ENCODE measurements around the gene SLC16A9. TPM values are rescaled to one million over a fixed set of nuclear protein-coding genes. Genes with fewer than 3 reads are reported as not detected.
"Not testable (repeated sequence)": the region's sequence is repeated elsewhere in the genome, so short reads cannot be mapped to it uniquely, and the experiment has no call there.

SLC16A9 gene
- total RNA-seq, 1 experiment from 2014 or later, result not detected

DNA sequence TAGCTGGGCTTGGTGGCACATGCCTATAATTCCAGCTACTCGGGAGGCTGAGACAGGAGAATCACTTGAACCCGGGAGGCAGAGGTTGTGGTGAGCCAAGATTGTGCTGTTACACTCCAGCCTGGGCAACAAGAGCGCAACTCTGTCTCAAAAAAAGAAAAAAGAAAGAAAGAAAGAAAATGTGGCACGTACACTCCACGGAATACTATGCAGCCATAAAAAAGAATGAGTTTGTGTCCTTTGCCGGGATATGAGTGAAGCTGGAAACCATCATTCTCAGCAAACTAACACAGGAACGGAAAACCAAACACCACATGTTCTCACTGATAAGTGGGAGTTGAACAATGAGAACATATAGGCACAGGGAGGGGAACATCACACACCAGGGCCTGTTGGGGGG, 46.4 kb downstream of the SLC16A9 start:
- not testable (repeated sequence) for DNase-seq; H3K27me3 ChIP-seq (ENCODE audit: low read length); H3K36me3 ChIP-seq (ENCODE audit: insufficient read depth, low read length); H4K20me1 ChIP-seq (ENCODE audit: insufficient read depth, low read depth, low read length); H3K9me3 ChIP-seq (ENCODE audit: low read length); H3K4me2 ChIP-seq (ENCODE audit: low read depth, low read length, poor library complexity, severe bottlenecking); H2AFZ ChIP-seq (ENCODE audit: low read length); H3K4me1 ChIP-seq (ENCODE audit: low read length); H3K9me2 ChIP-seq (replicated peaks; ENCODE audit: insufficient read depth, low read length); H3K4me3 ChIP-seq (ENCODE audit: low read length); H3K9ac ChIP-seq (ENCODE audit: low read length); H3K79me2 ChIP-seq (ENCODE audit: low read length); H3K27ac ChIP-seq (ENCODE audit: low read length)

DNA sequence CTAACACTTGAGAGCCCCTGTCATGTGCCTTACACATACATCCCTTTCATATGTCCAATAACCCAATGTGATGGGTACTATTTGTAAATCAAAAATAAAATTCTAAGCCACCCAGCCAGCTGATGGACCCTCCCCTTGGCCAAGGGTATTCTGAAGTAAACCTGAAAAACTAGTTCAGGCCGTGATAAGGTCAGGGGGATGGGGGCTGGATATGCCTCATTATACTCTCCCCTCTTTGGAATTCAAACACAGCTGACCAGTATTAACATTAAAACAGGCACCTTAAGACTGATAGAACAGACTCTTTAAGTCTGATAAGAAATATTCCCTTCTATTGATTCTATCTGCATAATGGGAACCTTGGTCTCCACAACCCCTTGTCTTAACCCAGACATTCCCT, 51.9 kb downstream of the SLC16A9 start:
- Histone ChIP-seq H3K9ac (ENCODE audit: low read length) (no peak overlapping the region), H3K9me3 (ENCODE audit: low read length) (no peaks in the 10 kb centered on the region), H3K4me1 (ENCODE audit: low read length) (no peaks in the 10 kb centered on the region), H3K4me2 (ENCODE audit: low read depth, low read length, poor library complexity, severe bottlenecking) (no peak overlapping the region), H3K36me3 (ENCODE audit: insufficient read depth, low read length) (no peaks in the 10 kb centered on the region), H3K79me2 (ENCODE audit: low read length) (no peaks in the 10 kb centered on the region), H3K9me2 (replicated peaks; ENCODE audit: insufficient read depth, low read length) (no peaks in the 10 kb centered on the region), H4K20me1 (ENCODE audit: insufficient read depth, low read depth, low read length) (no peaks in the 10 kb centered on the region), H2AFZ (ENCODE audit: low read length) (no peak overlapping the region), H3K27me3 (ENCODE audit: low read length) (no peaks in the 10 kb centered on the region), H3K27ac (ENCODE audit: low read length) (no peak overlapping the region), H3K4me3 (ENCODE audit: low read length) (no peak overlapping the region)
- no peak for DNase-seq

DNA sequence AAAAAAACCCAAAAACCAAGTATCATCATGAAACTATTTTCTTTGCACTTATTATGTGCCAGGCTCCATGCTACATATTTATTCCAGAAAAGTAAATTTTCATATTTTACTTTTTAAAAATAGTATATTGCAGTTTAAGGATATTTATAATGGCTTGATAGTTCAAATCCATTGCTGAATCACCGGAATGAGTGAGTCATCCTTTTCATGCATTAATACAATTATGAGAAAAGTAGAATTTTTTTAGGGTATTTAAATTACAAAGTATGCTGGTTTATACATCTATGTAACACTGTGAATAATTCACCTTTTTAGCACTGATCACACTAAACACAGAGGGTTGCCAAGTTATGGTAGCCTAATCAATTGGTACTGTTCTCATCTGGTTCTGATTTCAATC, 54.3 kb downstream of the SLC16A9 start:
- no peaks in the 10 kb centered on the region for H3K79me2 ChIP-seq (ENCODE audit: low read length)
- H3K27me3 ChIP-seq (ENCODE audit: low read length), result no peaks in the 10 kb centered on the region
- H3K9ac ChIP-seq (ENCODE audit: low read length), result no peak overlapping the region
- H2AFZ ChIP-seq (ENCODE audit: low read length), result no peak overlapping the region
- H3K9me3 ChIP-seq (ENCODE audit: low read length), result no peaks in the 10 kb centered on the region
- no peak overlapping the region for H3K27ac ChIP-seq (ENCODE audit: low read length)
- no peaks in the 10 kb centered on the region for H4K20me1 ChIP-seq (ENCODE audit: insufficient read depth, low read depth, low read length)
- no peaks in the 10 kb centered on the region for H3K36me3 ChIP-seq (ENCODE audit: insufficient read depth, low read length)
- H3K9me2 ChIP-seq (replicated peaks; ENCODE audit: insufficient read depth, low read length), result no peaks in the 10 kb centered on the region
- no peaks in the 10 kb centered on the region for H3K4me1 ChIP-seq (ENCODE audit: low read length)
- no peak overlapping the region for H3K4me3 ChIP-seq (ENCODE audit: low read length)
- no peak for DNase-seq
- no peak overlapping the region for H3K4me2 ChIP-seq (ENCODE audit: low read depth, low read length, poor library complexity, severe bottlenecking)

DNA sequence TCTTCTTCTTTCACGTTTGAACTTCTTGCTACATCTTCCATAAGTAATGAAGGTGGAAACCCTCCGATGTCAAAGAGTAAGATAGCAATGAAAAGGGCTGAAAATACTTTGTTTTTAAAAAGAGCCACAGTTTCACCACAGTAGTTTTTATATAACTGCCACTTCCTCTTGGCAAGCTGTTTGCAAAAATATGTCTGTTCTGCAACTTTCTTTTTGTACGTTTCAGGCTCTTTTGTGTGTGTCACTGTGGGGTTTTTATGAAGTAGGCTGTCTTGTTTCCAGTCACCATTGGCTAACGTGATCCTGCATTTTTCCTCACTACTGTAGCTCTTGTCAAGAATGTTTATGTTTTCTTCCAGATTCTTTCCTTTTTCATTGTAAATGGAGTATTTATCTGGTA, 55.6 kb downstream of the SLC16A9 start:
- no peak for DNase-seq
- H4K20me1 ChIP-seq (ENCODE audit: insufficient read depth, low read depth, low read length), result no peaks in the 10 kb centered on the region
- no peaks in the 10 kb centered on the region for H3K9me2 ChIP-seq (replicated peaks; ENCODE audit: insufficient read depth, low read length)
- no peaks in the 10 kb centered on the region for H3K9me3 ChIP-seq (ENCODE audit: low read length)
- H3K79me2 ChIP-seq (ENCODE audit: low read length), result no peaks in the 10 kb centered on the region
- no peak overlapping the region for H3K4me3 ChIP-seq (ENCODE audit: low read length)
- peak overlapping the region; percentile 67; the same call in 1 of the 2 replicates for H2AFZ ChIP-seq (ENCODE audit: low read length)
- no peaks in the 10 kb centered on the region for H3K27me3 ChIP-seq (ENCODE audit: low read length)
- no peak overlapping the region for H3K27ac ChIP-seq (ENCODE audit: low read length)
- H3K9ac ChIP-seq (ENCODE audit: low read length), result no peak overlapping the region
- H3K4me2 ChIP-seq (ENCODE audit: low read depth, low read length, poor library complexity, severe bottlenecking), result no peak overlapping the region
- no peaks in the 10 kb centered on the region for H3K4me1 ChIP-seq (ENCODE audit: low read length)
- H3K36me3 ChIP-seq (ENCODE audit: insufficient read depth, low read length), result no peaks in the 10 kb centered on the region

DNA sequence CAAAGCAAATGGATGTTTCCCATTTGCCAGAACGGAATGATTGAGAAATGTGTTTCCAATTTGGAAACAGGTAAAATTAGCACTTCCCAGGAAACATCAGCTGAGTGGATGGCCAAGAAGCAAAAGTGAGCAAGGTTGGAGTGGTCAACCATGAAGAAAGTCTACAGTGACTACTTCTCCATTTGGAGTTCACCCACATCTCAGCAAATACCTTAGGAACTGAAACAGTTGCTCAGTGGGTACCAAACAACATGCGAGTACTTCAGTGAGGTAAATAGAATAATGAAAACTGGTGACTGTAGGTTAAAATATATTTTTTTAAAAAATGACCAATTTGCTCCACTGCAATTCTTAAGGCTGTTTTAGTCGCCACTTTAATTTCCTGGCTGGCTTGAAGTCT, 57.7 kb downstream of the SLC16A9 start:
- Histone ChIP-seq H3K27me3 (ENCODE audit: low read length) (no peaks in the 10 kb centered on the region), H3K36me3 (ENCODE audit: insufficient read depth, low read length) (no peaks in the 10 kb centered on the region), H3K9me3 (ENCODE audit: low read length) (no peaks in the 10 kb centered on the region), H3K79me2 (ENCODE audit: low read length) (no peaks in the 10 kb centered on the region), H3K9ac (ENCODE audit: low read length) (no peak overlapping the region), H3K27ac (ENCODE audit: low read length) (no peak overlapping the region), H3K4me1 (ENCODE audit: low read length) (no peaks in the 10 kb centered on the region), H3K4me3 (ENCODE audit: low read length) (no peak overlapping the region), H4K20me1 (ENCODE audit: insufficient read depth, low read depth, low read length) (no peaks in the 10 kb centered on the region), H3K4me2 (ENCODE audit: low read depth, low read length, poor library complexity, severe bottlenecking) (no peak overlapping the region), H3K9me2 (replicated peaks; ENCODE audit: insufficient read depth, low read length) (no peaks in the 10 kb centered on the region), H2AFZ (ENCODE audit: low read length) (no peak overlapping the region)
- DNase-seq, result no peak

DNA sequence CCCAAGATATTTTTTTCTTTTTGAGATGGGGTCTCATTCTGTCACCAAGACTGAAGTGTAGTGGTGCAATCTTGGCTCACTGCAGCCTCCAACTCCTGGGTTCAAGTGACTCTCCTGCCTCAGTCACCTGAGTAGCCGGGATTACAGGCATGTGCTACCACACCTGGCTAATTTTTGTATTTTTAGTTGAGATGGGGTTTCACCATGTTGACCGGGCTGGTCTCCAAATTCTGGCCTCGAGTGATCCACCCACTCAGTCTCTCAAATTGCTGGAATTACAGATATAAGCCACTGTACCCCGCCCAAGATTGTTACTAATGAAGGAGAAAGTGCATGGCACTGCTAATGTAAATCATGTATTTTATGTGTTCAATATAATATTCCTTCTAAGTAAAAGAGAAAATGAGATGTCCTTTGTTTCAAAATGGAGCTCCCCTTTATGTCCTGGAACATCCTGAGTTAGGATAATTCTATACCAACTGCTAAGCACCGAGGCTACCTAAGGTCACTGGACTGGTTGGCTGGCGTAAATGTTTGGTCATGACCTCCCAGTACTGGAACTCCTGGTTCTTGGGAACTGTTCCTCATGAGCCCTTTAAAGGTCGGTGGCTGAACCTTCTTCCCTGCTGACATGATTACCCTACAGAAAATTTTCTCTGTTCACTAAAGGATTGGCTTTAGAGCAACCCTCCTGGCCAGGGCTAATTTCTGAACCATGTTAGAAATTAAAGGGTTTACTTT, 59.9 kb downstream of the SLC16A9 start:
- Histone ChIP-seq H3K9me3 (ENCODE audit: low read length) (peaks cover 4% of the 10 kb centered on the region; the same call in 1 of the 2 replicates), H3K79me2 (ENCODE audit: low read length) (no peaks in the 10 kb centered on the region), H4K20me1 (ENCODE audit: insufficient read depth, low read depth, low read length) (no peaks in the 10 kb centered on the region), H3K27me3 (ENCODE audit: low read length) (no peaks in the 10 kb centered on the region), H3K9me2 (replicated peaks; ENCODE audit: insufficient read depth, low read length) (no peaks in the 10 kb centered on the region), H2AFZ (ENCODE audit: low read length) (no peak overlapping the region), H3K27ac (ENCODE audit: low read length) (no peak overlapping the region), H3K36me3 (ENCODE audit: insufficient read depth, low read length) (no peaks in the 10 kb centered on the region; the same call in 1 of the 2 replicates), H3K4me2 (ENCODE audit: low read depth, low read length, poor library complexity, severe bottlenecking) (no peak overlapping the region), H3K4me1 (ENCODE audit: low read length) (no peaks in the 10 kb centered on the region), H3K9ac (ENCODE audit: low read length) (no peak overlapping the region), H3K4me3 (ENCODE audit: low read length) (no peak overlapping the region)
- no peak for DNase-seq

DNA sequence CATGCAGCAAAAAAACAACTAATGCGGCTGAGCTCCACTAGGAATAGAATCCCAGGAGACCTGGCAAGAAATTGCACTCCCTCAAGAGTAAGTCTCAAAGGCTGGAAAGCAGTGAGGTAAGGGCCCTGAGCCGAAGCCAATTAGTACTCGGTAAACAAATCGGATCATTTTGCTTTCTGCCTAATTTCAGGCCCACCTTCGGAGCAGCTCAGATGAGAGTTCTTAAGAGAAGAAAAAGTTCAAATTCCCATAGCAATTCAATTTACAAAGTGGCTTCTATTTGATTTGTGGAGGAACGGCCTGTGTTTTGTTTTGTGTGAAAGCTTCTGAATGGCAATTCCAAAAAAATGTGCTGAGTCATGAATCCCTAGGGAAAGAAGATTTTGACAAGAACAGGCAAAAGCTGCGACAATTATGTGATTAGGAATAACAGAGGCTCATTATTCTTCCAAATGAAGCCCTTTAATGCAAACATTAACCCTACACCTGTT, 60.9 kb downstream of the SLC16A9 start:
- Histone ChIP-seq H3K4me2 (ENCODE audit: low read depth, low read length, poor library complexity, severe bottlenecking) (no peak overlapping the region), H3K27me3 (ENCODE audit: low read length) (no peaks in the 10 kb centered on the region), H3K9ac (ENCODE audit: low read length) (no peak overlapping the region), H3K4me1 (ENCODE audit: low read length) (no peaks in the 10 kb centered on the region), H2AFZ (ENCODE audit: low read length) (no peak overlapping the region), H3K79me2 (ENCODE audit: low read length) (no peaks in the 10 kb centered on the region), H3K36me3 (ENCODE audit: insufficient read depth, low read length) (no peaks in the 10 kb centered on the region; the same call in 1 of the 2 replicates), H3K27ac (ENCODE audit: low read length) (no peak overlapping the region), H3K4me3 (ENCODE audit: low read length) (no peak overlapping the region), H3K9me3 (ENCODE audit: low read length) (peaks cover 8% of the 10 kb centered on the region; the same call in 1 of the 2 replicates), H3K9me2 (replicated peaks; ENCODE audit: insufficient read depth, low read length) (no peaks in the 10 kb centered on the region), H4K20me1 (ENCODE audit: insufficient read depth, low read depth, low read length) (no peaks in the 10 kb centered on the region)
- DNase-seq, result no peak

DNA sequence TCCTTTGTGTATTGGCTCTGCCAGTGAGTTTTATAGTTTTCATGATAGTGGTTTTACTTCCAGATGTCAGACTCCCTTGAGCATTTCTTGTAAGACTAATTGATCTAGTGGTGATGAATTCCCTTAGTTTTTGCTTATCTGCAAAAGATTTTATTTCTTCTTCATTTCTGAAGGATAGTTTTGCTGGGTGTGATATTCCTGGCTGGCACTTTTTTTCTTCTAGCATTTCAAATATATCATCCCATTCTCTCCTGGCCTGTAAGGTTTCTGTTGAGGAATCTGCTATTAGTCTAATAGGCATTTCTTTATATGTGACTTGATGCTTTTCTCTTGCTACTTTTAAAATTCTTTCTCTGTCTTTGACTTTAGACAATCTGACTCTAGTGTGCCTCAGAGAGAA, 64.8 kb downstream of the SLC16A9 start:
- no peaks in the 10 kb centered on the region for H3K4me1 ChIP-seq (ENCODE audit: low read length)
- H3K4me3 ChIP-seq (ENCODE audit: low read length), result no peak overlapping the region
- no peak overlapping the region for H3K27ac ChIP-seq (ENCODE audit: low read length)
- H3K9ac ChIP-seq (ENCODE audit: low read length), result no peak overlapping the region
- no peak overlapping the region for H3K4me2 ChIP-seq (ENCODE audit: low read depth, low read length, poor library complexity, severe bottlenecking)
- no peaks in the 10 kb centered on the region for H3K79me2 ChIP-seq (ENCODE audit: low read length)
- no peaks in the 10 kb centered on the region for H3K27me3 ChIP-seq (ENCODE audit: low read length)
- H2AFZ ChIP-seq (ENCODE audit: low read length), result no peak overlapping the region
- H4K20me1 ChIP-seq (ENCODE audit: insufficient read depth, low read depth, low read length), result no peaks in the 10 kb centered on the region
- DNase-seq, result no peak
- H3K9me2 ChIP-seq (replicated peaks; ENCODE audit: insufficient read depth, low read length), result no peaks in the 10 kb centered on the region
- H3K9me3 ChIP-seq (ENCODE audit: low read length), result peaks cover 8% of the 10 kb centered on the region; the same call in 1 of the 2 replicates
- no peaks in the 10 kb centered on the region; the same call in 1 of the 2 replicates for H3K36me3 ChIP-seq (ENCODE audit: insufficient read depth, low read length)

All from Karpas-422 (cell line).